ENCODE results near the gene SPEM2. TPM values are rescaled to one million over a fixed set of nuclear protein-coding genes. Genes with fewer than 3 reads are reported as not detected.
A peak's percentile ranks its signal among the peaks of the same experiment; 100 is the strongest.

Gene SPEM2
- total and polyA plus RNA-seq, 2 of the 4 experiments (the other 2 are of a cell fraction), result not detected

- no peak within 1 kb of the TSS for H2BK20ac ChIP-seq (ENCODE audit: low read depth, low read length)
- H3K9me1 ChIP-seq (ENCODE audit: insufficient read depth, low read length), result 0 out of 2 replicates have a peak, but pooled peaks cover 8% of the 10 kb centered on the region
- no peak within 1 kb of the TSS for H3K9ac ChIP-seq (ENCODE audit: low read depth, low read length)
- intact Hi-C loops (cut with micrococcal nuclease), result no loop called here
- H2BK5ac ChIP-seq (ENCODE audit: low read depth, low read length, poor library complexity, severe bottlenecking), result peak within 1 kb of the TSS; percentile 10
- no peak within 1 kb of the TSS for H3K14ac ChIP-seq (replicated peaks; ENCODE audit: low read depth, low read length)
- H3K18ac ChIP-seq (ENCODE audit: low read depth, low read length), result no peak within 1 kb of the TSS
- in situ Hi-C loops (cut with MboI; ENCODE audit: low sequenced_read_pairs), result no loop called here
- H4K91ac ChIP-seq (ENCODE audit: insufficient read depth, low read depth, low read length), result no peak within 1 kb of the TSS
- dilution Hi-C loops (cut with HindIII; ENCODE audit: low sequenced_read_pairs, unreplicated experiment), result no loop called here
- H4K20me1 ChIP-seq (ENCODE audit: insufficient read depth, low read length), result 0 out of 2 replicates have a peak, but pooled peaks cover 3% of the 10 kb centered on the region
- peak within 1 kb of the TSS in 1 of 2 experiments; percentile 36; a peak in 1 of 4 replicates for H4K8ac ChIP-seq (ENCODE audit: low read depth in 2 of 2, low read length in 2 of 2)
- H3K4me3 ChIP-seq (ENCODE audit: insufficient read depth, low read depth, low read length), result peak within 1 kb of the TSS; percentile 32
- peak within 1 kb of the TSS; percentile 91 for H2AFZ ChIP-seq (replicated peaks; ENCODE audit: low read length, poor library complexity)
- peak within 1 kb of the TSS; percentile 45; the same call in 1 of the 2 replicates for H2AK5ac ChIP-seq (ENCODE audit: low read depth, low read length)
- ChIA-PET POLR2A (ENCODE audit: unreplicated experiment) (interaction anchor here (0.7 kb wide), 1 partner anchor 33 kb away, joined by 3 read pairs; no protein-coding TSS in a partner anchor), CTCF (interaction anchor here (1.4 kb wide), 1 partner anchor 9 kb away, joined by 6 read pairs; no protein-coding TSS in a partner anchor)
- ATAC-seq (ENCODE audit: low read depth) (peak; percentile 82), DNase-seq (peak; percentile 27)
- peak within 1 kb of the TSS; percentile 22; the same call in 1 of the 2 replicates for H3K4ac ChIP-seq (ENCODE audit: low read depth, low read length)
- H3K23ac ChIP-seq (ENCODE audit: low read depth, low read length), result peak within 1 kb of the TSS; percentile 24; the same call in 1 of the 2 replicates
- no TSS peak for BruUV-seq (replicated peaks)
- no peak within 1 kb of the TSS for H4K5ac ChIP-seq (ENCODE audit: low read depth, low read length)
- H3K4me1 ChIP-seq (ENCODE audit: control insufficient read depth, insufficient read depth, low read length), result peaks cover 22% of the 10 kb centered on the region
- H3K27me3 ChIP-seq (ENCODE audit: control insufficient read depth, insufficient read depth, low read length), result peaks cover 37% of the 10 kb centered on the region
- WGBS, 2 experiments (ENCODE audit: extremely low coverage in 2 of 2, insufficient read length in 1 of 2), result 10% methylated on average over 23 of the region's 51 CpGs; no CpG with 5 or more reads in 1 of the 2 experiments
- H3K4me2 ChIP-seq (ENCODE audit: low read depth, low read length), result peak within 1 kb of the TSS; percentile 81
- H2BK120ac ChIP-seq (ENCODE audit: low read depth, low read length), result no peak within 1 kb of the TSS
- no peak within 1 kb of the TSS; the same call in 2 of the 3 replicates for H2BK15ac ChIP-seq (ENCODE audit: low read depth, low read length)
- H3K36me3 ChIP-seq (ENCODE audit: control insufficient read depth, insufficient read depth, low read length), result no peaks in the 10 kb centered on the region
- no peak within 1 kb of the TSS for H3K27ac ChIP-seq (ENCODE audit: insufficient read depth, low read length)
- peak within 1 kb of the TSS; percentile 75 for H2AK9ac ChIP-seq (replicated peaks; ENCODE audit: low read depth, low read length, poor library complexity)
- no peaks in the 10 kb centered on the region for H3K79me1 ChIP-seq (ENCODE audit: low read depth in 1 of 2, low read length in 2 of 2)
- no peak within 1 kb of the TSS for H3K56ac ChIP-seq (ENCODE audit: extremely low read depth, insufficient read depth, low read length)
- no peaks in the 10 kb centered on the region for H3K9me3 ChIP-seq (ENCODE audit: control insufficient read depth, insufficient read depth, low read length)
- TF ChIP-seq BHLHE40 (IDR thresholded peaks at IDR 0.05; ENCODE audit: low read depth, low read length) (no peak), FOS (IDR thresholded peaks at IDR 0.05; ENCODE audit: low read depth, low read length) (no peak), RCOR1 (IDR thresholded peaks at IDR 0.05; ENCODE audit: insufficient replicate concordance, low read length) (no peak), MAZ (IDR thresholded peaks at IDR 0.05; ENCODE audit: borderline replicate concordance, low read depth, low read length) (no peak), USF2 (IDR thresholded peaks at IDR 0.05; ENCODE audit: low read depth, low read length) (no peak), CEBPB (IDR thresholded peaks at IDR 0.05; ENCODE audit: low read depth, low read length) (no peak), MXI1 (IDR thresholded peaks at IDR 0.05; ENCODE audit: borderline replicate concordance, low read depth, low read length) (no peak), CTCF (conservative IDR thresholded peaks at IDR 0.05; ENCODE audit: low read depth, low read length) (no peak), RAD21 (IDR thresholded peaks at IDR 0.05; ENCODE audit: low read length) (no peak), NFE2L2 (IDR thresholded peaks at IDR 0.05; ENCODE audit: low read depth, low read length) (no peak), SMC3 (IDR thresholded peaks at IDR 0.05; ENCODE audit: low read depth, low read length) (no peak), ELK1 (IDR thresholded peaks at IDR 0.05; ENCODE audit: borderline replicate concordance, low read depth, low read length) (no peak)
Observed at GRCh38 chr17:7444682-7445618, 19.5 kb downstream of the SPEM2 start, which contains the start of gene CHRNB1. TSS of gene CHRNB1 (plus strand) at chr17:7445061. CDS start at chr17:7445128, 67 bp downstream.
